Occipital lobe (tissue), 2 donors: Measurements from ENCODE around the gene TINCR. TPM values are rescaled to one million over a fixed set of nuclear protein-coding genes. Genes with fewer than 3 reads are reported as not detected.
"Not testable (repeated sequence)": the region's sequence is repeated elsewhere in the genome, so short reads cannot be mapped to it uniquely, and the experiment has no call there.

Experiments used
- DNase-seq: peaks from one replicate; lab custom pipeline; 2025; lab: John Stamatoyannopoulos, UW
- total RNA-seq: library from RNA; depleted of rRNA; stranded (reverse); fragments of >200 nt; gene quantifications from one replicate; pipeline ENCODE4 v1.2.3, GENCODE V29; 2014

TINCR gene
- total RNA-seq, result 0.31 TPM

DNA sequence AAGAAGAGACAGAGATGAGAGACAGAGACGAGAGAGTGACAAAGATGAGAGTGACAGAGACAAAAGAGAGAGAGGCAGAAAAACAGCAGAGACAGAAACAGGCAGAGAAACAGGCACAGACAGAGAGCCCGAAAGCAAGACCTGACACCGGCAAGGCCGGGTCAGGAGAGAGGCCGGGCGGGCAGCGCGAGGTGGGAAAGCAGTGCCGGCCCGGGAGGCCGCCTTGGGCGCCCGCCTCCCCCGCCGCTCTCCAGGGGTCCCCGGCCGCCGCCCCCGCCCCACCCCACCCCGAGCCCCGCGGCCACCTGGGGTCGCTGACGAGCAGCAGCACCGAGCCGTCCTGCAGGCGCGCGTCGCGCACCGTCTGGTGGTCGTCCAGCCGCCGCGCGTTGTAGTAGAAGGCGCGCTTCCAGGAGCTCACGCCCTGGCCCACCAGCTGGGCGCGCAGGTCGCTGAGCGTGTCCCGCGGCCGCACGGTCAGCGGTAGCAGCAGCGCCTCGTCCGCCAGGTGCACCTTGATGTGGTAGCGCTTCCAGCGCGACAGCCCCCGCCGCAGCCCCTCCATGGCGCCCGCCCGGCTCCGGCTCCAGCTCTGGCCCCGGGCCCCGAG lies at the start of gene TINCR:
Gene TINCR (minus strand): TSS at position 594 of the 610 bp plus-strand sequence.
- DNase-seq, result no peak

DNA sequence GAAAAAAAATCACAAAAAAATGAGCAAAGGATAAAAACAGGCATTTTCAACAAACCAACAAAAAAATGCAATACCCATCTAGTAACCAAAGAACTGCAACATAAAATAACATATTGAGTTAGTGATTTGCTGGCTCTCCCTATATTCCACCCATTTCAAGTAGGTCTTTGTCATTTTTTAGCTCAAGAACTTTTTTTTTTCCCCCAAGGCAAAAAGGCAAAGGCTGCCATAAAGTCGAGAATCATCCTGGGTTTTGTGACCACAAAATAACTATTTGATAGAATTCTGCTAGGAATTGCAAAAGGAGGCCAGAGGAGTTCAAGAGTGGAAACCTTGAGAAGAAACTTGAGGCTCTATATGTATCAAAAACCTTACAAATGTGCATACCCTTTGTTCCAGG lies 49.3 kb upstream of the TINCR start:
- DNase-seq, result no peak

DNA sequence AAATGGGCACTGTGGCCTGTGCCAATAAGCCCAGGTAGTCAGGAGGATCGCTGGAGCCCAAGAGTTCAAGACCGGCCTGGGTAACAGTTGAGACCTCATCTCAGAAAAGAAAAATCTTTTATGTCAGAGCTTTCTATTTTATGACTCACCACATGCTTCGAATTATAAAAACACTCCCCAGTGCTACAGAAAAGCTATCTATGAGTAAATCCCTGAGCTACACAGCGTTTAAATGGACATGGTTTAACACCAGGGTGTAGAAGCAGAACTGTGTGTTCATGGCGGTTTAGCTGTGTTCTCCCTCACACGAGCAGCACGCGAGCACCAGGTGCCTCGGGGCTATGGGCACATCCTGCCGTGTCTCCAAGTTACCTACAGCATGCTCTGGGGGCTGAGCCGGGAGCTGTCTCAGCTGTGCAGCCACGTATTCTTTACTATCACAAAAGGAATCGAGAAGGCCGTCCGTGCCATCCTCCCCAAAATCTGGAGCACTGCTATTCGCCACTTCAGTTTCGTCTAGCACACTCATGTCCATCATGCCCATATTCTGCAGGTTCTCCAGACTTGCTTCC lies 48.1 kb upstream of the TINCR start:
- DNase-seq, result no peak

DNA sequence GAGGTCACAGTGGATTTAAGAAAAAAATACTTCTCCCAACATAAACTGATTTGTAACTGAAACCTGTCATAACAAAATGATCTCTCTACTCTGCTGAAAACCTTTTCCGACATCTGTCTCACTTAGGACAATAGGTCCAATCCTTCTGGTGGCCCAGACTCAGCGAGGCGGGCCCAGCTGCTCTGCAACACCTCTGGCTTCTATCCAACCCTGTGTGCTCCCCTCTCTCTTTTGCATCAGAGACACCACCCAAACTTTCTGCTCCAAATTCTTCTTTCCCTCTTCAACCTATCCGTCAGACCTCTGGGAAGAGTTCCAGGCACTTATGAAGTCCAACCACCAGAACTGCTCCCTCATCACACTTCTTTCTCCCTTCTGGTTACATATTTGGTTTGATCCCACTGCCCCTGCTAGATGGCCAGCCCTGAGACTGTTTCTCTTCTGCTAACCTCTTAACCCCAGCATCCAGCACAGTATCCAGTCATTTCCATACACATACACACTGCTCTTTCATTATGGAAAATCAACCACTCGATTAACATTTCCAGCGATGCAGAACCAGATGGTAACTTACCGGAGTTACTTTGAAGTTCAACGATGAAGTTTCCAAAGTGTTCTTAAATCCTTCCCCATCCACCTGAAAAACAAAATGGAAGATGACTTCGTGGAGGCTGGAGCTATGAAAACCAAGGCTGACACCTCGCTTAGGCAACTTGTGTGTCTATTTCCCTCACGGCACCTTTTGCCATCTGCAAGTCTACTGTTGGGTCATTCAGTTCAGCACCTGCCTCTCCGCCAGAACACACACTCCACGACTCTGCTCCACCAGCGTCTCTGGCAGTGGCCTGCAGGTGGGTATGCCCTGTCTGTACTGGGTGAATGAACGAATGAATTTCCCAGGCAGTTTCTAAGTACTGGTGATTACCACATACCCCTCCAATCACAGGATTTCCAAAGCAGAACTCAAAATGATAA lies 45.4 kb upstream of the TINCR start:
- no peak for DNase-seq

DNA sequence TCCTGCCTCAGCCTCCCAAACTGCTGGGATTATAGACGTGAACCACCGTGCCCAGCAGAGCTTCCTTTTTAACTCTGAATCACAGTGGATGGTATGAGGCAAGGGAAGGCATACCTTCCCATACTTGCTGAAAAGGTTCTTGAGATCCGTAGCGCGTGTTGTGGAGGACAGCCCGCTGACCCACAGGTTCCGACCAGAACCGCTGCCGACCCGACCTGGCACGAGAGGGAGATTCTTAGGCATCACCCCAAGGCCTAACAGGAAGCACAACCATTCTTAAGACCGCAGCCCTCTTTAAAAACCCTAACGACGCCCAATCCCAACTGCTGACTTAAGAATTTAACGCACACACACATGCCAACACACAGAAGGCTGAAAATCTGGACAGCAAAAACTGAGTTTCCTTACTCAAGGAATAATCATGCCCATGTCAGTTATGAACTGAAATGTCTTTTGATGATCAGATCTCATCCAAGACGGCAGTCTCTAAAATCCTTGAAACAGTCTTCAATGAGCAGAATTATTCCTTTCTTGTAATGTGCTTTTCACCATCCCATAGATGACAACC lies 42.2 kb upstream of the TINCR start:
- no peak for DNase-seq

DNA sequence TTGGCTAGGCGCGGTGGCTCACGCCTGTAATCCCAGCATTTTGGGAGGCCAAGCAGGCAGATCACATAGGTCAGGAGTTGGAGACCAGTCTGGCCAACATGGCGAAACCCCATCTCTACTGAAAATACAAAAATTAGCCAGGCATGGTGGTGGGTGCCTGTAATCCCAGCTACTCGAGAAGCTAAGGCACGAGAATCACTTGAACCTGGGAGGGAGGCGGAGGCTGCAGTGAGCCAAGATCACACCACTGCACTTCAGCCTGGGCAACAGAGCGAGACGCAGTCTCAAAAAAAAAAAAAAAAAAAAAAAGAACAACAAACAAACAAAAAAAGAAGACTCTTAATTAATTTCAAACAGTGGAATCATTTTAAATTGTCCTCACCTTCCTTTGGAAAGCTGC lies 41.0 kb upstream of the TINCR start:
- DNase-seq, result not testable (repeated sequence)

DNA sequence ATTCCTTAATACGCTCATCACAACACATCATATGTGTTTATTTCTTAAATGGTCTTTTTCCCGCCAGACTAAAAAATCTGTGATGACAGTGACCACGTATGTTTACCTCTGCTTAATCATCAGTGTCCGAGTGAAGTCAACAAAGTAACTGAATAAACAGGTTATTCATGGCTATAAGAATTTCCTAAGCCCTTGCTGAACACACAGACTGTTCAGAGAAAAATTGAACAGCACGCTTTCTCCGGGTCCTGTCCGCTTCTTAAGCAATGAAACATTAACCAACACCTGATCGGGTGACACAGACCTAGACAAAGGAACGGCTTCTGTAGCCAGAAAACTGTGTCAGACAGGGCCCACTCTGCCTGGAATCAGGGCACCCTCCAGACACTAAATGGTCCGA lies 40.5 kb upstream of the TINCR start:
- DNase-seq, result no peak

DNA sequence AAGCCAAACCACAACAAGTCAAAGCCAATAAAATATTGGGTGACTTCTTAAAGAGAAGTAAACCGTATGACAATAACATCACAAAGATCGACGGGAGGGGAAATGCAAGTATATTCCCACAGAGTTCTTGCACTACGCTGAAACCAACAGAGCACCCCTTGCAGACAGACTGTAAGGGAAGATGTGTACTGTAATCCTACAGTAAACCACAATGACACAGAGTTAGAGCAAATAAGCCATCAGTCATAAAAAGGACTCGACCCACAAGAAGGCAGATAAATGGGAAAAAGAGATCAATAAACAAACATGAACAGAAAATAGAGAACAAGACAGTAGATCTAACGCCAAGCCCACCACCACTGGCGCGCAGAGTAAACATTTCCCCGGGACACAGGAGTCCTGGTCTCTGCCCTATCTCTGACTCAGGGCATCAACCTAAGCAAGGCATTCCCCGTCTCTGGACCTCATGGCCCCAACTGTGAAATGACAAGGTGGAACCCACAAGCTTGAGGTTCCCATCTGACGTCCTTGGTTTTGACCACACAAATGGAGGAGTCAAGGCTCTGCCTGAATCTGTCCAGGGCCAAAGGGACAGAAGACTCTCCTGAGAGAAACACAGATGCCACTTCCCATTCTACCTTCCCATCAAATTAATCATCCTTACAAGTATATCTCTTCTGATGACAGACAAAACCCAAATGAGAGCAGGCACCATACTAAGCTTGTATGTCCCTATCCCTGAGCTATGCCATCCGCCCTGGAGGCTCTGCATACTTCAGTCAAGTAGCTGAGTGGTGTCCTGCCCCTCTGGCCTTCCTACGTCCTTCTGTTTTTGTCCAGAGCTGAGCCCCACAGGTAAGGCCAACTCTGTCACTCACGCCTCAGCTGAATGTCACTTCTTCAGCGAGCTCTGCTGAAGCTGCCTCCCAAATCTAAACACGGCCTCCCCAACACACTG lies 39.8 kb upstream of the TINCR start:
- no peak for DNase-seq

DNA sequence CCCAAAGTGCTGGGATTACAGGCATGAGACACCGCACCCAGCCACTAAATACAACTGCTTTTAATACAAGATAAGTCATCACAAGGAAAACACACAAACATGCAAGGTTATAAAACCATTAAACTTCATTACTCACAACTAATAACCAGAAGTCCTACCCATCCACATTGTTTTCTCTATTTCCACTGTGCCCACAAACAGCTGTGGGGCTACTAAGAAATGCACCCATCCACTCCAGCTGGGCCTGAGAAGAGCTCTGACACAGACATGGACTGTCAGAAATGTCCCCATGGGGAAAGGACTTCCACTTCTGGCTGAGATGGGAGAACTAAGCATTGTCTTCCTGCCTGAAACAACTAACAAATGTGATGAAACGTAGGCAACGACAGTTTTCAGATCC lies 37.6 kb upstream of the TINCR start:
- no peak for DNase-seq

DNA sequence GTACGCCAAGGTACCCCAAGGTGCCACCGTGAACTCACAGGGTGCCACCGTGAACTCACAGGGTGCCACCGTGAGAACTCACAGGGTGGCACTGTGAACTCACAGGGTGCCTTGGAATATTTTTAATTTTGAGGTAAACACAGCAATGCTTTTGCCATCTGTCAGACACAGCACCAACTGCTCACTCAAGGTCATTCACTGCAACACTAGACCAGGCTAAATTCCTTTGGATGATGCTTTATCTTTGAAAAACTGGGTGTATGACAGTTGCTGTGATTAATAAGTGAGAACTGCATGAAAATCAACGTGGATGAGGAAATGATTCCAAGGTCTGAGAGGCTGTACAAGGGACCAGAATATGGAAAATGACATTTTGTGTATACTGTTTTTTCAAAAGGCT lies 35.9 kb upstream of the TINCR start:
- DNase-seq, result no peak

DNA sequence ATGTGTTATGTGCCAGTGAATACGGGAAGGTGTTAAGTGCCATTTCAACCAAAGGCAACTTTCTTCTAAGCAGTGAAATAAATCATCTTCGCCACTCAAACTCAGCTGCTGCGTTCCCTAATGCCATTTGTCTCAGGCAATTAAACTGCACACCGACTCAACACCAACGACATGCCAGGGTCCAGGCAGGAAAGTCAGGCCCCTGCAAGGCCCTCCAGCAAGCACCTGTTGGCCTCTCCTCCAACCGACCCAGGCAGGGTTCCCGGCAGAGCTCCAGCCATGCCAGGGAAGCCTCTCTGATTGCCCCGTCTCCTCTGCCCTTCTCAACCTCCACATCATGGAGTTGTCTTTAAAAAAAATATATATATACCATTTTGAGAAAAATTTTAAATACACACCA lies 33.0 kb upstream of the TINCR start:
- no peak for DNase-seq

DNA sequence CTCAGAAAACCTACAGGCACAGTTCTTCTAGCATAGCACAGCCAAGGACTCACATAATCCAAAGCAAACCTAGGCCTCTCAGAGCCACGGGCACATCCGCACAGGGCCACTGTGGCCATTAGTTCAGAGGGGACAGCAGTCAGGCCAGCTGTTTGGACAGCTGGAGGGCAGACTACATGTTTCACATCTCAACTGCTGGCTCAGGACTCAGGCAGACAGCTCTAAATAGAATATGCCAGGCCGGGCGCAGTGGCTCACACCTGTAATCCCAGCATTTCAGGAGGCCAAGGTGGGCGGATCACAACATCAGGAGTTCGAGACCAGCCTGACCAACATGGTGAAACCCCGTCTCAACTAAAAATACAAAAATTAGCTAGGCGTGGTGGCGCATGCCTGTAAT lies 28.0 kb upstream of the TINCR start:
- DNase-seq, result no peak

DNA sequence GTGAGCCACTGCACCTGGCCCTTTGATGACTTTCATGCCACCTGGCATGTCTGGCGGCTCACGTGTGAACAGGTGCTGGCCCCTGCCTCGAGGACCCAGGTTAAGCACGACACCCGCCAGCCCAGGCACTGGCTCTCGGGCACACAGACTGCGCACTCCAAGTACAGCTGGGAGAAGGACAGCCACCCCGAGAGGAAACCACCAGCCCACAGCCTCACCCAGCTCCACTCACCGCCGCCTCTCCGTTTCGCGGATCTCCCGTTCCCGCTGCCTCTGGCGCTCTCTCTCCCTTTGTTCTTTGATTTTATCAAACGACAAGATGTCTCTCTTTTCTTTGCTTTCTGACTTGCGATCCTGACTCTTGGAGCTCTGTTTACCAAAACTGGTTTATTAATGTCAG lies 27.4 kb upstream of the TINCR start:
- DNase-seq, result no peak

DNA sequence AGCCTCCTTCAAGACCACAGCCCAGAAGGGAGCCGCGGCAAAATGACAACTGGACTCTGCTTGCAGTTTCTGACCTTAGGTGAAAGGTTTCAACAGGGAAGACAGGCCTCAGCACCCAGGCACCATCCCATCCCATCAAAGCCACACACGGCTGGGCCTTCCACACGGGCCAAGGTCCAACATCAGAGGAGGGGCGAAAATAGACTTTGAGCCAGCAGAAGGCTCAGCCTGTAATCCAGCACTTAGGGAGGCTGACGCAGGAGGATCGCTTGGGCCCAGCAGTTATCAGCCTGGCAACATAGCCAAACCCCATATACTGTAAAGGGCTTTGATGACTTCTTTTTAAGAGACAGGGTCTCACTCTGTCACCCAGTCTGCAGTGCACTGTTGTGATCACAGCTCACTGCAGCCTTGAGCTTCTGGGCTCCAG lies 26.8 kb upstream of the TINCR start:
- no peak for DNase-seq

DNA sequence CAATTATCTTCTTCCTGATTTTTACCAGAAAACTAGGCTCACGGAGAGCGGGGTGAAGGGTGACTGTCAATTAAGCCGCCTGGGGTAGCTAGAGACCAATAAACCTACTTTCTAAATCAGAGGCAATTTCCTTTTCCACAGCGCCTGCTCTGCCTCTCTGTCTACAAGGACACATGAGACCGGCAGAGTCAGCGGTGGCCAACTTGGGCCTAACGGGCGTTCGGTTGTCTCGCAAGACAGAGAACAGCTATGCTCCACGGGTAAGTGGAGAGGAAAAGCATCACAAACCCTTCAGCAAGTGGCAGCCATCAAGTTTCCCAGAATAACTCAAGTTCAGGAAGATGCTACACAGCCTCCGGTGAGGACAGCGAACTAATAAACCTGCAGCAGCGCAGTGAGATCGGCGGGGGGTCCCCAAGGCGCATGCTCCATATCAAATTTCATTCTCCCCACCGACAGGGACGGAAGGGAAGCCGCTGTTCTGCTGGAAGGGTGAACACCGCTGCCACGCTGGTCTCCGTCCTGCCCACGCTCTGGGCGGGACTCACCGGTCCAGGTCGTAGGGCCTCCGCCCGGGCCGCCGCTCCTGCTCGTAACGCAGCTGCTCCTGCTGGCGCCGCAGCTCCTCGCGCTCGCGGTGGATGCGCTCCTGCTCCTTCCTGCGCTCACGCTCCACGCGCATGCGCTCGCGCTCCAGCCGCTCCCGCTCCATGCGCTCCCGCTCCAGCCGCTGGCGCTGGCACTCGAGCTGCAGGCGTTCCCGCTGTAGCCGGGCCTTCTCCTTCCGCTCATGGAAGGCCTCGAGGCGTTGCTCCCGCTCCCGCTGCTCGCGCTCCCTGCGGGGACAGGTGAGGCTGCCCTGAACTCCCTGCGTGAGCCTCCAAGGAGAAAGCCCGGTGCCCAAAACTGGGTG lies 25.8 kb upstream of the TINCR start:
- DNase-seq, result no peak

DNA sequence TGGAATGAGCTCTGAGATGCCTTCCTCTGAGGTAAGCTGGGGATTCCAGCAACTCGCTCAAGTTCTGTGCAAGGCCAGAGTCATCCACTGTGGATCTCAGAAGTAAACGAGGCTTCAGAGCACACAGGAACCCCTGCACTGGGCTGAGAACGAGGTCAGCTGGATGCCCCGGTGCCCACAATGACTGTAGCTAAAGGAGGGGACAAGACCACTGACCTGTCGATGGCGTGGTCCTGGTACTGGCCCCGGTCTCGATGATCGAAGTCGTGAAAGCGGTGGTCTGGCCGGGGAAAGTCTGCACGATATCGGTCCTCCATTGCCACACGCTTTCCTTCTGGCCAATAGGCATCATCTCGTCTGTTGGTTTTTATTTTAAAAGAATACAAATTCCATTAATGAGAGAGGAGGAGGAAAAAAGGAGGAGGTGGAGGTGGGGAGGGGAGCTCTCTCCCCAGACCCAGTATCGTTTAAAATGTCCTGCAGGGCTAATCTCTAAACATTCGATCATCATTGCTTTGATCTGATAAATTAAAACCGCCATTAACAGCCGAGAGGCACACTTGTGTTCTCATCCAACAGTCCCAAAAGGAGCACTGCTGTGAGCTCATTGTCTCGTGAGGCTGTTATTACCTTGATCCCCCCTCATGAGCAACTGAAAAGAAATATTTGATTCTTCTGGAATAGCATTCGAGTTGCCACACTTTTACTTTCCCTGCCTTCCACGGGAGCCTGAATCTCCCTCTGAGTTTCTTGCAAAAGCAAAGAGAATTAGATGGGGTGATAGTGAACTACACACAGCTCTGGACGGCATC lies 25.0 kb upstream of the TINCR start:
- DNase-seq, result no peak

DNA sequence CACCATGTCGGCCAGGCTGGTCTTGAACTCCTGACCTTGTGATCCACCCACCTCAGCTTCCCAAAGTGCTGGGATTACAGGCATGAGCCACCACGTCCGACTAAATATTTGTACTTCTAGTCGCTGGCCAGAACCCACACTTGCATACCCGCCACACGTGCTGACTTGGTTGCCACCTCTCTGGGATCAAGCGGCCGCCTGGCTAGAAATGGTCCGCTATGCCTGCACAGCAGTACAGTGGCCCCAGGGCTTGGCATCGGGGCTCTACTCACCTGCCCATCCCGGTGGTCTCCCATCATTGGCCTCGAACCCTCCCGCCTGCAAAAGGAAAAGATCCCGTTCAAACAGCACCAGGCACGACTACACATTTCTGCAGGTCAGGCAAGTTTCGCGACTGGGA lies 23.7 kb upstream of the TINCR start:
- DNase-seq, result no peak

DNA sequence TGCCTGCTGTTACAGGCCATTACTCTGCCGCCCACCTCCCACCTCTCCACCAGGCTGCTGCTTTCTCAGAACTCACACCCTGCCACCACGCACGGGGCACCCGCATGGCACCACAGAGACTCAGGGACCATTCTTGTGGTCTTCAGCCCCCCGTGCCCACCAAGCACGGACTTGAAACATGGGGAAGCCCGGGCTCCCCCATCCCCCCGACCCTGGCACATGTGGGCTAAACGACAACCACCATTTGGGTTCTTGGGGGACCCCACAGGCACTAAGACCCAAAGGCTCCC lies 23.1 kb upstream of the TINCR start:
- DNase-seq, result no peak

DNA sequence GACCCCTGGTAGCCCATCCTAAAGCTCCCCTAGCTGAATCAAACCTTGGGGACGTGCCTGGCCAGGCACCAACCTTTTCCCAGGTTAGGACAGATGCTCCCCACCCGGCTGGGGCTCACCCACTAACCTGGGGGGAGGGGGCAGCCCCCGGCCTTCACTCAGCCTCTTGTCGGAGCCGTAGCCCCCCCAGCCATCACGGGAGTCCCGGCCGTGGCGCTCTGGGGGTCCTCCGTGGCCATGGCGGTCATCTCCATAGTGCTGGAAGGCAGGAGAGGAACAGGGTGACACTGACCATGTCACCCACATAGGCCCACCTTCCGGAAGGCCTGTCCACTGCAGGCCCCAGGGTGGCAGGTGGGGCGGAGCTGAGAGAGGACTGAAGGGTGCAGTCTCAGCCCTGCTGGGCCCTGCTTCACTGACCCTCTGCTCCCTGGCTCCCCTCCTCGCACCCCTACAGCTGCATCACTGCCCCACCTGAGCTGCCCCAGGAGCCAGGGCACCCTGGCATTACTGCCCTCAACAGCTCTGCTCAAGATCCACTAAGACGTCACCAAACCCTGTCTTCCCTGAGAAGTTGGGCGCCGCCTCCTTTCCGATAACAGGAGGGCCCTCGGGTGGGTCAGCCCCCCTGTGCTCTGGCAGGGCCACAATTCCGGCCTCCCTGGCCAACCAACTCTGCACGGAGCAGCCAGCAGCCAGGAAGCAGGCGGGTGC lies 22.6 kb upstream of the TINCR start:
- DNase-seq, result no peak
